Upper lobe of left lung (tissue), 4 donors: ENCODE results near the gene ARFIP1.
A peak's percentile ranks its signal among the peaks of the same experiment; 100 is the strongest.

Experiments used
- POLR2A ChIP-seq, 4 donors: fragments of 450-650 bp; IDR thresholded peaks; one replicate each; pipeline ENCODE4 v1.5.1; 2016 to 2017; ENCODE audit warnings: antibody characterized with exemption in 4 of 4, mild to moderate bottlenecking in 2 of 4
- POLR2AphosphoS5 ChIP-seq, 2 donors: sonication (generic); formaldehyde crosslinking; IDR thresholded peaks; one replicate each; pipeline ENCODE4 v1.5.1; 2017; ENCODE audit warnings: antibody characterized with exemption in 2 of 2
- TF ChIP-seq, protein P1 (sequence below), 6 experiments: fragments of 450-650 bp in 4 of 6; fragments of 200-600 bp in 2 of 6; sonication (generic) in 2 of 6; IDR thresholded peaks; one replicate each; pipeline ENCODE4 v1.5.1; 2016 to 2019; ENCODE audit warnings: antibody characterized with exemption in 6 of 6

DNA sequence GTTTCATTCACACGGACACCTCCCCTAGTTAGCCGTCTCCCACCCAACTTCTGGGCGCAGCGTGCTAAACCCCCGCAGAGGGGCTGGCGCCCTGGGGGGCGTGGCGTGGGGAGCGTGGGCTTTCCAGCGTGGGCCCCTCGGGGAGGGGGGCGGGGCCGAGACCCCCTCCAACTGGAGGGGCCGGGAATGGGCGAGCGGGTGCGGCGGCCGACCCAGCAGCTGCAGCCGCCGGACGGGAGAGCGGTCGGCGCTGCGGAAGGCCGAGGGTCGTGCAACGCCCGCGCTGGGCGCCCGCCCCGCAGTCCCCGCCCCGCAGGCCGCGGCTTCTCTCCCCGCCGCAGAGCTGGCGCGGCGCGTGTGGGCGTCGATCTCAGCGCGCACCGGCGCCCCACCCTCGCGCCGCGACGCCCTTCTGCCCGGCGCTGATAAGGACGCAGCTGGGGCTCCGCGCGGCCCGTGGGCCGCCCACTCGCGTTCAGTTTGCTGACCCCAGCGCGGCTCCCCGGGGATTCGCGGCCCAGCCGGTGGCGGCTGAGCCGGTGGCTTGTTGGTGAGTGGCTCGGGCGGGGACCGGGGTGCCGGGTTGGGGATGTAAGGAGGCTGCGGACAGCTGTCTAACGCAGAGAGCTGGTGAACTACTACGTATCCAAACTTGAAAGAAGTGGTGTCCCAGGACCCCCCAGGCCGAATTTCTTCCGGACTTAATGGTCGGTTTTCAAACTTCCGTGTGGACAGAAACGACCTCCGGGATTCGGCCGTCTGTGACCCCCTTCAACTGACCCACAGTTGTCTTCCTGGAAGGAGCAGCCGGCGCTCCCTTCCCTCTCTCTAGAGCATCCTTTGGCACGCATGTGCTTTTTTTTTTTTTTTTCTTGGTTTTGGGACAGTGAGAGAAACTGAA lies 157.8 kb downstream of the ARFIP1 start:
- TF ChIP-seq, protein P1, sequence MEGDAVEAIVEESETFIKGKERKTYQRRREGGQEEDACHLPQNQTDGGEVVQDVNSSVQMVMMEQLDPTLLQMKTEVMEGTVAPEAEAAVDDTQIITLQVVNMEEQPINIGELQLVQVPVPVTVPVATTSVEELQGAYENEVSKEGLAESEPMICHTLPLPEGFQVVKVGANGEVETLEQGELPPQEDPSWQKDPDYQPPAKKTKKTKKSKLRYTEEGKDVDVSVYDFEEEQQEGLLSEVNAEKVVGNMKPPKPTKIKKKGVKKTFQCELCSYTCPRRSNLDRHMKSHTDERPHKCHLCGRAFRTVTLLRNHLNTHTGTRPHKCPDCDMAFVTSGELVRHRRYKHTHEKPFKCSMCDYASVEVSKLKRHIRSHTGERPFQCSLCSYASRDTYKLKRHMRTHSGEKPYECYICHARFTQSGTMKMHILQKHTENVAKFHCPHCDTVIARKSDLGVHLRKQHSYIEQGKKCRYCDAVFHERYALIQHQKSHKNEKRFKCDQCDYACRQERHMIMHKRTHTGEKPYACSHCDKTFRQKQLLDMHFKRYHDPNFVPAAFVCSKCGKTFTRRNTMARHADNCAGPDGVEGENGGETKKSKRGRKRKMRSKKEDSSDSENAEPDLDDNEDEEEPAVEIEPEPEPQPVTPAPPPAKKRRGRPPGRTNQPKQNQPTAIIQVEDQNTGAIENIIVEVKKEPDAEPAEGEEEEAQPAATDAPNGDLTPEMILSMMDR (IDR thresholded peaks at IDR 0.05), result no peak
- TF ChIP-seq POLR2AphosphoS5 (IDR thresholded peaks at IDR 0.05), result no peak
- peak in 1 of 4 donors; percentile 50 for TF ChIP-seq POLR2A (IDR thresholded peaks at IDR 0.05)
